ENCODE results near the gene TLCD2.

DNA sequence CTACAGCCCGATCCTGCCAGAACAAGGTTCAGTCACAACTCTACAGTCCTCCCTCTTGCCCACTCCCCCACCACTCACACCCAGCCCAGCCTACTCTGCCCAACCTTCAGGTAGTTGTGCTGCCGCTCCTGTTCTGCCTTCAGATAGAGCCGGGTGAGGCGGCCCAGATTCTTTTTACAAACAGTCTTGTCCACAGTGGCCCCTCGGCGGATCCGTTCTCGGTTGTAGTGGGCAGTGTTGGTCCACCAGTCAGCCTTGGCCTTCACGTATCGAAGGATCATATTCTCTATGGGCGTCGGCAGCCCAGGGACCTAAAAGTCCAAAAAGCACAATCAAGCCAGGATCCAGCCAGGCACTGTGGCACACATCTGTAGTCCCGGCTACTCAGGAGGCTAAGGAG lies 33.8 kb downstream of the TLCD2 start:
- TF ChIP-seq CTCF (IDR thresholded peaks at IDR 0.05) (no peak), POLR2A (IDR thresholded peaks at IDR 0.05) (no peak), EP300 (IDR thresholded peaks at IDR 0.05) (no peak)

All from ovary (tissue), 3 donors.